Fibroblast of lung (primary cell): ENCODE measurements around the gene ISYNA1. TPM values are rescaled to one million over a fixed set of nuclear protein-coding genes. Genes with fewer than 3 reads are reported as not detected.
A peak's percentile ranks its signal among the peaks of the same experiment; 100 is the strongest.

Experiments
- DNase-seq, 2 donors: peaks; one replicate each; pipeline versions ENCODE4 v3.0.0 to v3.0.0-alpha.2; 2010; ENCODE audit warnings: low read depth in 2 of 2
- H2AFZ ChIP-seq: 2 replicates; pipeline ENCODE4 v1.5.1; 2012; ENCODE audit warnings: low read length, control low read depth, inconsistent platforms
- H3K27ac ChIP-seq: 2 replicates; pipeline ENCODE4 v1.5.1; 2011; ENCODE audit warnings: low read length, control low read depth; ENCODE audit not compliant: insufficient read depth
- H3K27me3 ChIP-seq: 2 replicates; pipeline ENCODE4 v1.5.1; 2011; ENCODE audit warnings: mild to moderate bottlenecking, low read length; ENCODE audit not compliant: control insufficient read depth, insufficient read depth
- H3K36me3 ChIP-seq: 2 replicates; pipeline ENCODE4 v1.5.1; 2011; ENCODE audit warnings: low read length; ENCODE audit not compliant: control insufficient read depth, insufficient read depth
- H3K4me1 ChIP-seq: 2 replicates; pipeline ENCODE4 v1.5.1; 2011; ENCODE audit warnings: low read length; ENCODE audit not compliant: control insufficient read depth, insufficient read depth; ENCODE audit errors: extremely low read depth
- H3K4me2 ChIP-seq: 2 replicates; pipeline ENCODE4 v1.5.1; 2011; ENCODE audit warnings: low read length, control low read depth; ENCODE audit not compliant: insufficient read depth; ENCODE audit errors: extremely low read depth
- H3K4me3 ChIP-seq, 4 experiments: fragments of 200-600 bp in 1 of 4; sonication (generic) in 1 of 4; replicated peaks in 1 of 4; 2 replicates each; pipeline ENCODE4 v1.5.1; 2011 to 2016; ENCODE audit warnings: low read length in 4 of 4, low read depth in 3 of 4, mild to moderate bottlenecking in 3 of 4, control low read depth in 2 of 4, inconsistent platforms in 1 of 4, mixed read lengths in 1 of 4; ENCODE audit not compliant: insufficient read depth in 1 of 4; ENCODE audit errors: control extremely low read depth in 1 of 4
- H3K79me2 ChIP-seq: 2 replicates; pipeline ENCODE4 v1.5.1; 2012; ENCODE audit warnings: mild to moderate bottlenecking, low read length, inconsistent platforms; ENCODE audit not compliant: control insufficient read depth, insufficient read depth
- H3K9ac ChIP-seq: 2 replicates; pipeline ENCODE4 v1.5.1; 2011; ENCODE audit warnings: mild to moderate bottlenecking, low read length, control low read depth; ENCODE audit not compliant: insufficient read depth
- H3K9me3 ChIP-seq: 2 replicates; pipeline ENCODE4 v1.5.1; 2012; ENCODE audit warnings: low read depth, low read length; ENCODE audit not compliant: control insufficient read depth, insufficient read depth
- H4K20me1 ChIP-seq: 2 replicates; pipeline ENCODE4 v1.5.1; 2011; ENCODE audit warnings: low read length; ENCODE audit not compliant: control insufficient read depth, insufficient read depth; ENCODE audit errors: extremely low read depth
- EZH2 ChIP-seq: IDR thresholded peaks from 2 replicates; pipeline ENCODE4 v1.5.1; 2012; ENCODE audit warnings: low read length, control low read depth, mild to moderate bottlenecking; ENCODE audit errors: missing control alignments
- polyA plus RNA-seq, 2 donors: library from polyadenylated mRNA; depleted of rRNA in 1 of 2; stranded (reverse) in 1 of 2; unstranded in 1 of 2; fragments of >200 nt; gene quantifications; 2 replicates each; pipeline ENCODE4 v1.2.1, GENCODE V29; 2011 to 2012; ENCODE audit warnings: missing spikeins in 1 of 2
- total RNA-seq: library from RNA; depleted of rRNA; stranded (reverse); fragments of >200 nt; gene quantifications from 2 replicates; pipeline ENCODE4 v1.2.1, GENCODE V29; 2014
- TF ChIP-seq, protein P1 (sequence below), 2 donors: IDR thresholded peaks in 1 of 2; conservative IDR thresholded peaks in 1 of 2; 1 replicate in 1 of 2; 2 replicates in 1 of 2; pipeline ENCODE4 v1.5.1; 2011 to 2012; ENCODE audit warnings: low read length in 2 of 2, control low read depth in 1 of 2, inconsistent platforms in 1 of 2, low read depth in 1 of 2, mild to moderate bottlenecking in 1 of 2

Gene ISYNA1
- total and polyA plus RNA-seq, 2 donors (not counting 1 experiment from before 2014, with no cell fraction given), result 10.3 to 25.6 TPM

DNA sequence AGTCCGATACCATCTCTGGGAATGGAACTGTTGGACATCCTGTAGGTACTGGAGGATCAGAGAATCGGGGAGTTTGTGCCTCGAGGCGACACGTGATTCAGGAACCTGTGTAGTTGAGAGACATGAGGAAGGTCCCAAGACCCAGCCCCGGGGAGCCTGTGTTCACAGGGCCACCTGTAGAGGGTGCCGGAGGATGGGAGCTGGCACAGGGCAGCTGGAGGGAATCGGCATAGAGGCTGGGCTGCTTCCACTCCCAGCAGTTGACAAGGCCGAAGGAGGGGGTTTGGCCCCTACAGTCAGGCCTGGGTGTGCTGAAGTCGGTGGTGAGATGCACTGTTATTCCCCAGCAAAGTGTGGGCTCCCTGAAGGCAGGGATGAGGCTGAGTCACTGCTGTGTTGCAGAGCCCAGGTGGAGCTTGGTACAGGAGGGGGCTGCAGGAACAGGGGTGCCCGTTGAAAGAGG lies 2.5 kb upstream of the ISYNA1 start:
- no peaks in the 10 kb centered on the region for H4K20me1 ChIP-seq
- no peaks in the 10 kb centered on the region for H3K9me3 ChIP-seq
- H2AFZ ChIP-seq, result no peak overlapping the region
- TF ChIP-seq, protein P1, sequence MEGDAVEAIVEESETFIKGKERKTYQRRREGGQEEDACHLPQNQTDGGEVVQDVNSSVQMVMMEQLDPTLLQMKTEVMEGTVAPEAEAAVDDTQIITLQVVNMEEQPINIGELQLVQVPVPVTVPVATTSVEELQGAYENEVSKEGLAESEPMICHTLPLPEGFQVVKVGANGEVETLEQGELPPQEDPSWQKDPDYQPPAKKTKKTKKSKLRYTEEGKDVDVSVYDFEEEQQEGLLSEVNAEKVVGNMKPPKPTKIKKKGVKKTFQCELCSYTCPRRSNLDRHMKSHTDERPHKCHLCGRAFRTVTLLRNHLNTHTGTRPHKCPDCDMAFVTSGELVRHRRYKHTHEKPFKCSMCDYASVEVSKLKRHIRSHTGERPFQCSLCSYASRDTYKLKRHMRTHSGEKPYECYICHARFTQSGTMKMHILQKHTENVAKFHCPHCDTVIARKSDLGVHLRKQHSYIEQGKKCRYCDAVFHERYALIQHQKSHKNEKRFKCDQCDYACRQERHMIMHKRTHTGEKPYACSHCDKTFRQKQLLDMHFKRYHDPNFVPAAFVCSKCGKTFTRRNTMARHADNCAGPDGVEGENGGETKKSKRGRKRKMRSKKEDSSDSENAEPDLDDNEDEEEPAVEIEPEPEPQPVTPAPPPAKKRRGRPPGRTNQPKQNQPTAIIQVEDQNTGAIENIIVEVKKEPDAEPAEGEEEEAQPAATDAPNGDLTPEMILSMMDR (conservative IDR thresholded peaks at IDR 0.05 in 1 of 2, IDR thresholded peaks at IDR 0.05 in 1 of 2; ENCODE audit: low read depth in 1 of 2, low read length in 2 of 2), result peak in 1 of 2 donors; percentile 23
- TF ChIP-seq EZH2, result no peak
- no peaks in the 10 kb centered on the region for H3K27me3 ChIP-seq
- no peak for DNase-seq
- H3K79me2 ChIP-seq, result no peaks in the 10 kb centered on the region
- H3K4me3 ChIP-seq, result no peak overlapping the region
- no peak overlapping the region for H3K4me2 ChIP-seq
- H3K4me1 ChIP-seq, result peaks cover 7% of the 10 kb centered on the region
- H3K27ac ChIP-seq, result no peak overlapping the region
- no peak overlapping the region for H3K9ac ChIP-seq
- H3K36me3 ChIP-seq, result peaks cover 20% of the 10 kb centered on the region

- H3K27ac ChIP-seq, result no peak overlapping the region
- peaks cover 22% of the 10 kb centered on the region for H3K36me3 ChIP-seq
- H3K4me3 ChIP-seq, result no peak overlapping the region
- no peaks in the 10 kb centered on the region for H3K79me2 ChIP-seq
- H3K9ac ChIP-seq, result no peak overlapping the region
- no peak overlapping the region for H2AFZ ChIP-seq
- H3K27me3 ChIP-seq, result no peaks in the 10 kb centered on the region
- no peak for TF ChIP-seq EZH2
- TF ChIP-seq, protein P1 (conservative IDR thresholded peaks at IDR 0.05 in 1 of 2, IDR thresholded peaks at IDR 0.05 in 1 of 2; ENCODE audit: low read depth in 1 of 2, low read length in 2 of 2), result no peak
- H3K9me3 ChIP-seq, result no peaks in the 10 kb centered on the region
- DNase-seq, result no peak
- no peaks in the 10 kb centered on the region for H4K20me1 ChIP-seq
- peaks cover 7% of the 10 kb centered on the region for H3K4me1 ChIP-seq
- no peak overlapping the region for H3K4me2 ChIP-seq
Measured at GRCh38 chr19:18439910-18440237, 1.9 kb upstream of the ISYNA1 start.

GRCh38 chr19:18439025-18439909 lies 1.3 kb upstream of the ISYNA1 start:
- Histone ChIP-seq H3K27ac (no peak overlapping the region), H3K9ac (no peak overlapping the region), H3K4me2 (no peak overlapping the region), H3K27me3 (no peaks in the 10 kb centered on the region), H4K20me1 (no peaks in the 10 kb centered on the region), H3K79me2 (no peaks in the 10 kb centered on the region), H3K4me3 (no peak overlapping the region), H3K36me3 (peaks cover 18% of the 10 kb centered on the region), H2AFZ (no peak overlapping the region), H3K4me1 (peaks cover 7% of the 10 kb centered on the region), H3K9me3 (no peaks in the 10 kb centered on the region)
- peak in 1 of 2 donors; percentile 57 for DNase-seq
- TF ChIP-seq EZH2, result no peak
- TF ChIP-seq, protein P1 (conservative IDR thresholded peaks at IDR 0.05 in 1 of 2, IDR thresholded peaks at IDR 0.05 in 1 of 2; ENCODE audit: low read depth in 1 of 2, low read length in 2 of 2), result no peak
